ENCODE results near the gene MLXIP.
"Not testable (repeated sequence)": the region's sequence is repeated elsewhere in the genome, so short reads cannot be mapped to it uniquely, and the experiment has no call there.

DNA sequence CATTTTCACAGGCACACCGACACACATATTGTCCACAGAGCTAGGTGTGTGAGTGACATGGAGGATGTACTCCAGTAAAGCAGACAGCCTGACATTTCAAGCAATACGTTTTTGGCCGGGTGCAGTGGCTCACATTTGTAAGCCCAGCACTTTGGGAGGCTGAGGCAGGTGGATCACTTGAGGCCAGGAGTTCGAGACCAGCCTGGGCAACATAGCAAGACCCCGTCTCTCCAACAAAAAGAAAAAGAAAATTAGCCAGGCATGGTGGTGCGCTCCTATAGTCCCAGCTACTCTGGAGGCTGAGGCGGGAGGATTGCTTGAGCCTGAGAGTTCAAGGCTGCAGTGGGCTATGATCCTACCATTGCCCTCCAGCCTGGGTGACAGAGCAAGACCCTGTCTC is 22.1 kb upstream of the MLXIP start:
- TF ChIP-seq, protein P1, sequence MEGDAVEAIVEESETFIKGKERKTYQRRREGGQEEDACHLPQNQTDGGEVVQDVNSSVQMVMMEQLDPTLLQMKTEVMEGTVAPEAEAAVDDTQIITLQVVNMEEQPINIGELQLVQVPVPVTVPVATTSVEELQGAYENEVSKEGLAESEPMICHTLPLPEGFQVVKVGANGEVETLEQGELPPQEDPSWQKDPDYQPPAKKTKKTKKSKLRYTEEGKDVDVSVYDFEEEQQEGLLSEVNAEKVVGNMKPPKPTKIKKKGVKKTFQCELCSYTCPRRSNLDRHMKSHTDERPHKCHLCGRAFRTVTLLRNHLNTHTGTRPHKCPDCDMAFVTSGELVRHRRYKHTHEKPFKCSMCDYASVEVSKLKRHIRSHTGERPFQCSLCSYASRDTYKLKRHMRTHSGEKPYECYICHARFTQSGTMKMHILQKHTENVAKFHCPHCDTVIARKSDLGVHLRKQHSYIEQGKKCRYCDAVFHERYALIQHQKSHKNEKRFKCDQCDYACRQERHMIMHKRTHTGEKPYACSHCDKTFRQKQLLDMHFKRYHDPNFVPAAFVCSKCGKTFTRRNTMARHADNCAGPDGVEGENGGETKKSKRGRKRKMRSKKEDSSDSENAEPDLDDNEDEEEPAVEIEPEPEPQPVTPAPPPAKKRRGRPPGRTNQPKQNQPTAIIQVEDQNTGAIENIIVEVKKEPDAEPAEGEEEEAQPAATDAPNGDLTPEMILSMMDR (conservative IDR thresholded peaks at IDR 0.05; ENCODE audit: low read depth, low read length): not testable (repeated sequence)
- not testable (repeated sequence) for TF ChIP-seq MAZ (IDR thresholded peaks at IDR 0.05; ENCODE audit: borderline replicate concordance, low read depth, low read length); RAD21 (IDR thresholded peaks at IDR 0.05; ENCODE audit: low read length); BHLHE40 (IDR thresholded peaks at IDR 0.05; ENCODE audit: low read depth, low read length); POLR2A (IDR thresholded peaks at IDR 0.05; ENCODE audit: low read depth, low read length); CEBPB (IDR thresholded peaks at IDR 0.05; ENCODE audit: low read depth, low read length); CHD1 (IDR thresholded peaks at IDR 0.05; ENCODE audit: low read depth, low read length); USF2 (IDR thresholded peaks at IDR 0.05; ENCODE audit: low read depth, low read length); SMC3 (IDR thresholded peaks at IDR 0.05; ENCODE audit: low read depth, low read length); RCOR1 (IDR thresholded peaks at IDR 0.05; ENCODE audit: insufficient replicate concordance, low read length)

All from IMR-90 (cell line).